ENCODE results near the gene INPP5A. TPM values are rescaled to one million over a fixed set of nuclear protein-coding genes. Genes with fewer than 3 reads are reported as not detected.

INPP5A gene
- total and polyA plus RNA-seq, 11 donors = 38.6 to 179 (median 102) TPM

DNA sequence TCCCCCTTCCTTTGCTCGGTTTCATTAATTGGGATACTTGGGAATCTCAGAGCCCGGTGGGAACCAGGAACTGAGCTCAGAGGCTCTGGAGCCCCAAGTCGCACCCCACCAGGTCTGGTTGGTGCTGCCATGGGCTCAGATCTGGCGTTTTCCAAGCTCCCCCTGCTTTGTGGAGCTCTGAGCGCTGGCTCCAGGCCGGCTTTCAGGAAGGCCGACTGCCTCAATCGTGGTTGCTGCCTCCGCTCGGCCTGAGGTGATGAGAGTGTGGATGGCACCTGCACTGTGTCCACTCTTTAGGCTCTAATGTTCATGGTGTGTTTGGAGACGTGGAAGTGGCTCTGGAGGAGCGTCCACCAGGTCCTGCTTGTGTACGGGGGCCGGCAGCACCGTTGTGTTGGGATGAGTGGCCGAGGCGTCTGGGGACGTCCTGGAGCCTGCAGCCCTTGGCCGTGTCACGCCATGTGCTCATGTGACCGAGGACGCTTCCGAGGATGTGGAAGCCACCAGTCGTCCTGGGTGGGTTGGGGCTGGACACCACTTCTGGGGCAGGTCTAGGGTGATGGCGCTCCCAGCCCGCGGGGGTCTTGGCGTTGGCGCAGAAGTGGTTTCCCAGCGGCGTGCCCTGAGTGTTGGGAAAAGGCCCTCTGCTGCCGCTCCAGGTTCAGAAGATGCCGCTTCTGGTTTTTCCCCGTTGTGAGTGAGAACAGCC, 8.2 kb downstream of the INPP5A start:
- no peaks in the 10 kb centered on the region for H3K36me3 ChIP-seq
- H3K4me1 ChIP-seq = peaks cover 3 to 88% (median 68%) of the 10 kb centered on the region in 12 donors
- no peak for TF ChIP-seq POLR2A (IDR thresholded peaks at IDR 0.05)
- TF ChIP-seq, protein P1, sequence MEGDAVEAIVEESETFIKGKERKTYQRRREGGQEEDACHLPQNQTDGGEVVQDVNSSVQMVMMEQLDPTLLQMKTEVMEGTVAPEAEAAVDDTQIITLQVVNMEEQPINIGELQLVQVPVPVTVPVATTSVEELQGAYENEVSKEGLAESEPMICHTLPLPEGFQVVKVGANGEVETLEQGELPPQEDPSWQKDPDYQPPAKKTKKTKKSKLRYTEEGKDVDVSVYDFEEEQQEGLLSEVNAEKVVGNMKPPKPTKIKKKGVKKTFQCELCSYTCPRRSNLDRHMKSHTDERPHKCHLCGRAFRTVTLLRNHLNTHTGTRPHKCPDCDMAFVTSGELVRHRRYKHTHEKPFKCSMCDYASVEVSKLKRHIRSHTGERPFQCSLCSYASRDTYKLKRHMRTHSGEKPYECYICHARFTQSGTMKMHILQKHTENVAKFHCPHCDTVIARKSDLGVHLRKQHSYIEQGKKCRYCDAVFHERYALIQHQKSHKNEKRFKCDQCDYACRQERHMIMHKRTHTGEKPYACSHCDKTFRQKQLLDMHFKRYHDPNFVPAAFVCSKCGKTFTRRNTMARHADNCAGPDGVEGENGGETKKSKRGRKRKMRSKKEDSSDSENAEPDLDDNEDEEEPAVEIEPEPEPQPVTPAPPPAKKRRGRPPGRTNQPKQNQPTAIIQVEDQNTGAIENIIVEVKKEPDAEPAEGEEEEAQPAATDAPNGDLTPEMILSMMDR (IDR thresholded peaks at IDR 0.05) = no peak
- H3K27ac ChIP-seq = no peak overlapping the region
- no peaks in the 10 kb centered on the region for H3K27me3 ChIP-seq
- no peaks in the 10 kb centered on the region for H3K9me3 ChIP-seq
- 92 to 96% (median 93%) methylated on average over 32 to 34 of the region's 34 CpGs for WGBS, 4 donors
- peak in 1 of 5 donors; percentile 61 for DNase-seq
- H3K4me3 ChIP-seq = no peak overlapping the region
- ATAC-seq = no peak
- intact Hi-C loops (cut with DNase I) = no loop called here

GRCh38 chr10:132546567-132547420, 9.2 kb downstream of the INPP5A start:
- Histone ChIP-seq H3K36me3 (no peaks in the 10 kb centered on the region), H3K9me3 (no peaks in the 10 kb centered on the region), H3K27me3 (no peaks in the 10 kb centered on the region), H3K27ac (no peak overlapping the region), H3K4me3 (no peak overlapping the region), H3K4me1 (peaks cover 3 to 88% (median 66%) of the 10 kb centered on the region in 12 donors)
- WGBS, 4 donors = 65 to 72% (median 68%) methylated on average over 17 to 26 of the region's 26 CpGs
- peak in 1 of 4 donors; percentile 6 for ATAC-seq
- TF ChIP-seq, protein P1 (IDR thresholded peaks at IDR 0.05) = no peak
- TF ChIP-seq POLR2A (IDR thresholded peaks at IDR 0.05) = no peak
- peak in 1 of 5 donors; percentile 60 for DNase-seq
- intact Hi-C loops (cut with DNase I) = no loop called here

GRCh38 chr10:132547421-132547861, 9.9 kb downstream of the INPP5A start:
- DNase-seq = peak in 1 of 5 donors; percentile 49
- peak in 1 of 4 donors; percentile 10 for ATAC-seq
- H3K9me3 ChIP-seq = no peaks in the 10 kb centered on the region
- no peaks in the 10 kb centered on the region for H3K36me3 ChIP-seq
- 87 to 93% (median 90%) methylated on average over 16 to 22 of the region's 22 CpGs for WGBS, 4 donors
- no peak overlapping the region for H3K27ac ChIP-seq
- intact Hi-C loops (cut with DNase I) = no loop called here
- H3K27me3 ChIP-seq = no peaks in the 10 kb centered on the region
- peaks cover 3 to 84% (median 62%) of the 10 kb centered on the region in 12 donors for H3K4me1 ChIP-seq
- H3K4me3 ChIP-seq = no peak overlapping the region
- TF ChIP-seq, protein P1 (IDR thresholded peaks at IDR 0.05) = no peak
- no peak for TF ChIP-seq POLR2A (IDR thresholded peaks at IDR 0.05)
